SU-DHL-6 (cell line): Measurements from ENCODE around the gene ABHD3.

ENCODE experiments used
- CTCF ChIP-seq: fragments of 200-600 bp; sonication (generic); IDR thresholded peaks from one replicate; pipeline ENCODE4 v1.5.1; 2017; ENCODE audit warnings: antibody characterized with exemption, mild to moderate bottlenecking, low read length, moderate library complexity; ENCODE audit not compliant: insufficient read depth, poor library complexity, severe bottlenecking
- EZH2phosphoT487 ChIP-seq: fragments of 200-600 bp; sonication (generic), shearing (Covaris generic); conservative IDR thresholded peaks from 2 replicates; pipeline ENCODE4 v1.6.1; 2018; ENCODE audit warnings: mild to moderate bottlenecking, antibody characterized with exemption, low read length, moderate library complexity, mixed read lengths

DNA sequence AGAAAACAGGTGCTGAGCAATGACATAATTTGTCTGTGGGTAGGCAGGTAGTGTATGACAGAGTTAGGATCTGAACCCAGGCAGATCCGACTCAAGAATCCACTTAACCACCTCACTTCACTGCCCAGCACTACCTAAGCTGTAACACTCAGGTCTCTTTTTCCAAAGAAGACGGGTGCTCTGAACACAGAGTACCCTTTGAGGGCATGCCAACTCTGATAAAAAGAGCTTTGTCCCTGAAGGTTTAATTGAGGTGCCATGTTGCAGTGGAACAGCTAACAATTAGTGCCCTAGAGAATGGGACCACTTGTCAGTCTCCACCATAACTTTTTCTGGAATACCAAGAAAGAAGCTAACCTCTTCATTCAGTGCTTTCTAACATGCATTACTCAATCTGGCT is 11.3 kb downstream of the ABHD3 start:
- TF ChIP-seq CTCF = no peak
- no peak for TF ChIP-seq EZH2phosphoT487
